Astrocyte (in vitro differentiated cells and primary cell): Measurements from ENCODE around the gene MAP2K7. TPM values are rescaled to one million over a fixed set of nuclear protein-coding genes. Genes with fewer than 3 reads are reported as not detected.

Source experiments
- DNase-seq: peaks from one replicate; pipeline ENCODE4 v3.0.0-alpha.2; 2010; ENCODE audit warnings: low read depth
- FAIRE-seq: peaks from 2 replicates; lab custom pipeline; 2011; peaks lifted over from hg19 to GRCh38; lab: Jason Lieb, UNC
- H2AFZ ChIP-seq: 2 replicates; pipeline ENCODE4 v1.6.0; 2012; ENCODE audit warnings: low read depth, low read length, inconsistent platforms
- H3K27ac ChIP-seq: 2 replicates; pipeline ENCODE4 v1.5.1; 2011; ENCODE audit warnings: low read depth, low read length, inconsistent platforms
- H3K27me3 ChIP-seq: 2 replicates; pipeline ENCODE4 v1.6.0; 2011; ENCODE audit warnings: low read length, inconsistent platforms; ENCODE audit not compliant: insufficient read depth
- H3K36me3 ChIP-seq: 2 replicates; pipeline ENCODE4 v1.5.1; 2011; ENCODE audit warnings: low read length, inconsistent platforms; ENCODE audit not compliant: insufficient read depth
- H3K4me1 ChIP-seq: 2 replicates; pipeline ENCODE4 v1.5.1; 2011; ENCODE audit warnings: low read length, inconsistent platforms; ENCODE audit not compliant: insufficient read depth
- H3K4me2 ChIP-seq: 2 replicates; pipeline ENCODE4 v1.6.0; 2012; ENCODE audit warnings: low read length, inconsistent platforms
- H3K4me3 ChIP-seq: 2 replicates; pipeline ENCODE4 v1.5.1; 2011; ENCODE audit warnings: low read depth, mild to moderate bottlenecking, low read length, inconsistent platforms; ENCODE audit not compliant: insufficient read depth
- H3K79me2 ChIP-seq: 2 replicates; pipeline ENCODE4 v1.6.0; 2012; ENCODE audit warnings: mild to moderate bottlenecking, low read length, inconsistent platforms; ENCODE audit not compliant: insufficient read depth
- H3K9ac ChIP-seq: 2 replicates; pipeline ENCODE4 v1.6.0; 2012; ENCODE audit warnings: mild to moderate bottlenecking, low read length, inconsistent platforms
- H3K9me3 ChIP-seq: 2 replicates; pipeline ENCODE4 v1.5.1; 2012; ENCODE audit warnings: low read depth, mild to moderate bottlenecking, low read length, inconsistent platforms; ENCODE audit not compliant: insufficient read depth
- H4K20me1 ChIP-seq: 2 replicates; pipeline ENCODE4 v1.6.0; 2012; ENCODE audit warnings: low read length, inconsistent platforms; ENCODE audit not compliant: insufficient read depth
- H3K27ac Mint-ChIP-seq: one replicate; pipeline ENCODE4 v1.8.0; 2021; ENCODE audit warnings: mild to moderate bottlenecking, mixed read lengths; ENCODE audit not compliant: unreplicated experiment
- H3K27me3 Mint-ChIP-seq: one replicate; pipeline ENCODE4 v1.8.0; 2021; ENCODE audit warnings: low read depth, mixed read lengths; ENCODE audit not compliant: unreplicated experiment
- H3K36me3 Mint-ChIP-seq: one replicate; pipeline ENCODE4 v1.8.0; 2021; ENCODE audit warnings: low read depth, mixed read lengths; ENCODE audit not compliant: unreplicated experiment
- H3K4me1 Mint-ChIP-seq: one replicate; pipeline ENCODE4 v1.8.0; 2021; ENCODE audit warnings: low read depth, mixed read lengths; ENCODE audit not compliant: unreplicated experiment
- H3K4me3 Mint-ChIP-seq: one replicate; pipeline ENCODE4 v1.8.0; 2021; ENCODE audit warnings: mild to moderate bottlenecking, moderate library complexity, mixed read lengths; ENCODE audit not compliant: unreplicated experiment
- H3K9me3 Mint-ChIP-seq: one replicate; pipeline ENCODE4 v1.8.0; 2021; ENCODE audit warnings: mild to moderate bottlenecking, mixed read lengths; ENCODE audit not compliant: unreplicated experiment
- CTCF ChIP-seq: IDR thresholded peaks from 2 replicates; pipeline ENCODE4 v1.5.1; 2011; ENCODE audit warnings: low read depth, mild to moderate bottlenecking, inconsistent platforms, low read length, moderate library complexity; ENCODE audit not compliant: insufficient read depth
- EZH2 ChIP-seq: IDR thresholded peaks from 2 replicates; pipeline ENCODE4 v1.6.1; 2012; ENCODE audit warnings: mild to moderate bottlenecking, low read length, inconsistent platforms; ENCODE audit not compliant: insufficient read depth
- total RNA-seq: library from RNA; stranded (reverse); gene quantifications from 2 replicates; pipeline ENCODE4 v1.2.1, GENCODE V29; 2021

MAP2K7 gene
- total RNA-seq, 1 donor from 2014 or later, result 22.9 TPM

DNA sequence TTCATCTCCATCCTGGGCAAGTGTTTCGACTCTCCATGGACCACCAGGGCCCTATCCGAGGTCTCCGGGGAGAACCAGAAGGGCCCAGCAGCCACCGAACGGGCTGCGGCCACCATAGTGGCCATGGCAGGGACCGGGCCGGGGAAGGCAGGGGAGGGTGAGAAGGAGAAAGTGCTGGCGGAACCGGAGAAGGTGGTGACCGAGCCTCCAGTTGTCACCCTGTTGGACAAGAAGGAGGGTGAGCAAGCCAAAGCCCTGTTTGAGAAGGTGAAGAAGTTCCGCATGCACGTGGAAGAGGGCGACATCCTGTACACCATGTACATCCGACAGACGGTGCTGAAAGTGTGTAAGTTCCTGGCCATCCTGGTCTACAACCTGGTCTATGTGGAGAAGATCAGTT lies 4.7 kb upstream of the MAP2K7 start:
- Mint-ChIP-seq H3K27ac (no peak overlapping the region), H3K27me3 (no peaks in the 10 kb centered on the region), H3K4me3 (no peak overlapping the region), H3K36me3 (peaks cover 10% of the 10 kb centered on the region), H3K4me1 (no peaks in the 10 kb centered on the region), H3K9me3 (no peaks in the 10 kb centered on the region)
- TF ChIP-seq EZH2, result no peak
- no peak for TF ChIP-seq CTCF
- no peaks in the 10 kb centered on the region for H4K20me1 ChIP-seq
- no peaks in the 10 kb centered on the region for H3K9me3 ChIP-seq
- H3K36me3 ChIP-seq, result no peaks in the 10 kb centered on the region
- DNase-seq (no peak), FAIRE-seq (no peak)
- H3K79me2 ChIP-seq, result peaks cover 3% of the 10 kb centered on the region
- no peak overlapping the region for H2AFZ ChIP-seq
- no peaks in the 10 kb centered on the region for H3K27me3 ChIP-seq
- H3K4me1 ChIP-seq, result peaks cover 10% of the 10 kb centered on the region
- no peak overlapping the region for H3K9ac ChIP-seq
- no peak overlapping the region for H3K27ac ChIP-seq
- H3K4me2 ChIP-seq, result no peak overlapping the region
- H3K4me3 ChIP-seq, result no peak overlapping the region

GRCh38 chr19:7899751-7900378 lies 3.8 kb upstream of the MAP2K7 start:
- peaks cover 12% of the 10 kb centered on the region for H3K79me2 ChIP-seq
- H3K36me3 Mint-ChIP-seq, result peaks cover 10% of the 10 kb centered on the region
- peaks cover 2% of the 10 kb centered on the region for H3K9me3 Mint-ChIP-seq
- peaks cover 7% of the 10 kb centered on the region for H4K20me1 ChIP-seq
- H3K27me3 Mint-ChIP-seq, result no peaks in the 10 kb centered on the region
- no peak overlapping the region for H3K27ac Mint-ChIP-seq
- no peak overlapping the region for H3K4me3 Mint-ChIP-seq
- H3K36me3 ChIP-seq, result no peaks in the 10 kb centered on the region
- H3K4me3 ChIP-seq, result no peak overlapping the region
- no peaks in the 10 kb centered on the region for H3K9me3 ChIP-seq
- no peaks in the 10 kb centered on the region for H3K27me3 ChIP-seq
- FAIRE-seq (no peak), DNase-seq (no peak)
- H3K4me2 ChIP-seq, result no peak overlapping the region
- no peak overlapping the region for H3K9ac ChIP-seq
- H2AFZ ChIP-seq, result no peak overlapping the region
- H3K27ac ChIP-seq, result no peak overlapping the region
- peaks cover 3% of the 10 kb centered on the region for H3K4me1 Mint-ChIP-seq
- H3K4me1 ChIP-seq, result peaks cover 13% of the 10 kb centered on the region
- TF ChIP-seq CTCF, result no peak
- no peak for TF ChIP-seq EZH2

DNA sequence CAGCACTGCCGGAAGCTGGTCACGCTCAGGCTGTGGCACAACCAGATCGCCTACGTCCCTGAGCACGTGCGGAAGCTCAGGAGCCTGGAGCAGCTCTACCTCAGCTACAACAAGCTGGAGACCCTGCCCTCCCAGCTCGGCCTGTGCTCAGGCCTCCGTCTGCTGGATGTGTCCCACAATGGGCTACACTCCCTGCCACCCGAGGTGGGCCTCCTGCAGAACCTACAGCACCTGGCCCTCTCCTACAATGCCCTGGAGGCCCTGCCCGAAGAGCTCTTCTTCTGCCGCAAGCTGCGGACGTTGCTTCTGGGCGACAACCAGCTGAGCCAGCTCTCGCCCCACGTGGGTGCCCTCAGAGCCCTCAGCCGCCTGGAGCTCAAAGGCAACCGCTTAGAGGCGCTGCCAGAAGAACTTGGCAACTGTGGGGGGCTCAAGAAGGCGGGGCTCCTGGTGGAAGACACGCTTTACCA lies 3.2 kb upstream of the MAP2K7 start:
- peaks cover 5% of the 10 kb centered on the region for H3K4me1 Mint-ChIP-seq
- Histone ChIP-seq H3K4me2 (no peak overlapping the region), H3K27ac (no peak overlapping the region), H3K4me3 (no peak overlapping the region), H2AFZ (no peak overlapping the region), H3K9me3 (no peaks in the 10 kb centered on the region), H3K27me3 (no peaks in the 10 kb centered on the region), H3K9ac (no peak overlapping the region), H3K79me2 (peaks cover 17% of the 10 kb centered on the region), H3K4me1 (peaks cover 19% of the 10 kb centered on the region), H3K36me3 (no peaks in the 10 kb centered on the region), H4K20me1 (peaks cover 13% of the 10 kb centered on the region)
- no peak overlapping the region for H3K27ac Mint-ChIP-seq
- no peaks in the 10 kb centered on the region for H3K27me3 Mint-ChIP-seq
- no peak overlapping the region for H3K4me3 Mint-ChIP-seq
- H3K9me3 Mint-ChIP-seq, result peaks cover 2% of the 10 kb centered on the region
- FAIRE-seq (no peak), DNase-seq (no peak)
- H3K36me3 Mint-ChIP-seq, result peaks cover 10% of the 10 kb centered on the region
- TF ChIP-seq EZH2, result no peak
- TF ChIP-seq CTCF, result no peak
